Bronchial epithelial cell (primary cell): ENCODE measurements around the gene AGXT. TPM values are rescaled to one million over a fixed set of nuclear protein-coding genes. Genes with fewer than 3 reads are reported as not detected.

Experiments
- DNase-seq: peaks from one replicate; pipeline ENCODE4 v3.0.0-alpha.2; 2010; ENCODE audit warnings: low read depth
- FAIRE-seq: peaks from 2 replicates; lab custom pipeline; 2011; peaks lifted over from hg19 to GRCh38; lab: Jason Lieb, UNC
- H3K27me3 ChIP-seq: 2 replicates; pipeline ENCODE4 v1.5.1; 2011; ENCODE audit warnings: low read length; ENCODE audit not compliant: control insufficient read depth, insufficient read depth
- H3K36me3 ChIP-seq: 2 replicates; pipeline ENCODE4 v1.5.1; 2011; ENCODE audit warnings: low read length; ENCODE audit not compliant: control insufficient read depth, insufficient read depth
- H3K4me3 ChIP-seq: 2 replicates; pipeline ENCODE4 v1.5.1; 2011; ENCODE audit warnings: mild to moderate bottlenecking, low read depth, low read length, control low read depth
- CTCF ChIP-seq: IDR thresholded peaks from 2 replicates; pipeline ENCODE4 v1.5.1; 2011; ENCODE audit warnings: mild to moderate bottlenecking, moderate library complexity, low read length, control low read depth, inconsistent platforms; ENCODE audit not compliant: insufficient read depth, severe bottlenecking
- total RNA-seq: library from RNA; depleted of rRNA; stranded (reverse); fragments of >200 nt; gene quantifications from 2 replicates; pipeline ENCODE4 v1.2.1, GENCODE V29; 2014

Gene AGXT
- total RNA-seq, 1 donor from 2014 or later: not detected

GRCh38 chr2:240855670-240856069 lies 13.0 kb upstream of the AGXT start:
- no peaks in the 10 kb centered on the region for H3K27me3 ChIP-seq
- DNase-seq: no peak
- H3K4me3 ChIP-seq: no peak overlapping the region
- no peaks in the 10 kb centered on the region for H3K36me3 ChIP-seq
- TF ChIP-seq CTCF: no peak
- no peak for FAIRE-seq

DNA sequence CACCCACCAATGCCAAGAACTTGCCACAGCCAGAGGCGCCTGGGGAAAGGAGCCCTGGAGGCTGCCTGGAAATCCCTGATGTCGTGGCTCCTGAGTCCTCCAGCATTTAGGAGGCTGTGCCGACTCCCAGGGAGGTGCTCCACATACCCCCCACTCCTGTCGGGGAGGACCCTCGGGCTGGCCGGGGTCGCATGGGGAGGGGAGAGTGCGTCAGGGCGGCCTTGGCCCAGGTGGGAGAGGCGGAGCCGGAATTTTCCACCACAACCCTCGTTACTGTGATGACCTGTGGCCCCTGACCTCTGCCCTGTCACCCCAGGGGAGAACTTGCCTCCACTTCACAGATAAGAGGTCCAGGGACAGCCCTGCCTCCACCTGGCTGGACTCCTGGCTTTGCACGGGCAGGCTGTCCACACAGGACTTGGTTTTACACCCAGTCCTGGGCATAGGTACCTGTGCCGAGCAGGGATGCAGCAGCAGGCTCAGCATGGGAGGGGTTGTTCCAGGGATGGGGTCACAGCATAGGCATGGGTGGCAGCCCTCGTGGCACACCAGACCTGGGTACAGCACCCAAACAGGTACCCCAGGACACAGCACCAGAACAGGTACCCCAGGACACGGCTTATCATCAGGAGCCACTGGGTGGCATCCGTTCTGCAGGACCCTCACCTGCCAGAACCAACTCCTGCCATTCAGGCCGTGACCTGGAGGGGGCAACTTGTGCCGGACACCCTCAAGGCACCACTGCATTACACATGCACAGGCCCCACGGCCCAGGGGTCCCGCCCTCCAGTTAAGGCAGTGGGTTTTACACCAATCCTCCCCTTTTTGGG lies 12.3 kb upstream of the AGXT start:
- TF ChIP-seq CTCF: no peak
- H3K27me3 ChIP-seq: no peaks in the 10 kb centered on the region
- no peak overlapping the region for H3K4me3 ChIP-seq
- H3K36me3 ChIP-seq: no peaks in the 10 kb centered on the region
- FAIRE-seq (no peak), DNase-seq (no peak)

- Histone ChIP-seq H3K36me3 (no peaks in the 10 kb centered on the region), H3K27me3 (no peaks in the 10 kb centered on the region), H3K4me3 (no peak overlapping the region)
- FAIRE-seq (no peak), DNase-seq (no peak)
- TF ChIP-seq CTCF: no peak
These were observed 11.3 kb upstream of the AGXT start for GRCh38 chr2:240857039-240858008.

- TF ChIP-seq CTCF: no peak
- FAIRE-seq: no peak
- Histone ChIP-seq H3K36me3 (no peaks in the 10 kb centered on the region), H3K27me3 (no peaks in the 10 kb centered on the region), H3K4me3 (no peak overlapping the region)
- DNase-seq: no peak
These were observed 10.3 kb upstream of the AGXT start for GRCh38 chr2:240858321-240858720.

DNA sequence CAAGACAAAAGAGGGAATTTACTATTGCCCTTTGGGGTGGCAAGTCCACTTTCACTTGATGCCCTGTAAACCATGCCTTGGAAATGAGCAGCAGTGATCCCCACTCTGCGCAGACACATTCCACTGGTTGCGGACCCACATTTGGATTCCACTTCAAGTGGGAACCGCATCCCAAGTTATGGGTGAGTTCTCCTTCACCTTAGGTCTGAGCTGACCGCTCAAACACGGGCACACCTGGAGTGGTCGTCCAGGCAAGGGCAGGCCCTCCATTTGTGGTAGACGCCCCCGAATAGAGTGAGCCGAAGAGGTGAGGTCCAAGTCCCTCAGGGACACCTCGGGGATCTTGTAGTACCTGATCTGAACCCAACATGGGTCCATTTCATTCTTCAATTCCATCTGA lies 9.8 kb upstream of the AGXT start:
- DNase-seq (no peak), FAIRE-seq (peak; percentile 83)
- no peak overlapping the region for H3K4me3 ChIP-seq
- H3K27me3 ChIP-seq: no peaks in the 10 kb centered on the region
- H3K36me3 ChIP-seq: no peaks in the 10 kb centered on the region
- TF ChIP-seq CTCF: no peak
